Ecto neural progenitor cell (in vitro differentiated cells): ENCODE data around the gene ZNF816.
A peak's percentile ranks its signal among the peaks of the same experiment; 100 is the strongest.
"Not testable (repeated sequence)": the region's sequence is repeated elsewhere in the genome, so short reads cannot be mapped to it uniquely, and the experiment has no call there.

ENCODE experiments used
- DNase-seq: peaks from one replicate; pipeline ENCODE4 v3.0.0-alpha.2; 2018; ENCODE audit warnings: low spot score

The ZNF816 gene

DNA sequence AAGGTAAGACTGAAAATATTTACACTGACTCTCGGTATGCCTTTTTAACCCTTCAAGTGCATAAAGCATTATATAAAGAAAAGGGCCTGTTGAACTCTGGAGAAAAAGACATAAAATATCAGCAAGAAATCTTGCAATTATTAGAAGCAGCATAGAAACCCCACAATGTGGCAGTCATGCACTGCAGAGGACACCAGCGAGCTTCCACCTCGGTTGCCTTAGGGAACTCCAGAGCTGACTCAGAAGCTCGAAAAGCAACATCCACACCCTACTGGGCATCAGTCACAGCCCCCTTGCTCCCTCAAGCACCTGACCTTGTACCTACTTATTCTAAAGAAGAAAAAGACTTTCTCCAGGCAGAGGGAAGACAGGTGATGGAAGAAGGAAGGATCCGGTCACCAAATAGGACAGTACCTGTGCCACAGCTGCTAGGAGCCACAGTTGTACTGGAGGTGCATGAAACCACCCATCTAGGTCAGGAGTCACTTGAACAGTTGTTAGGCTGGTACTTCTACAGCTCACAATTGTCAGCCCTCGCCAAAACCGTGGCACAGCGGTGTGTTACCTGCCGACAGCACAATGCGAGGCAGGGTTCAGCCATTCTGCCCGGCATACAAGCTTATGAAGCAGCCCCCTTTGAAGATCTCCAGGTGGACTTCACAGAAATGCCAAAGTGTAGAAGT lies 2.9 kb downstream of the ZNF816 start:
- DNase-seq, result no peak

DNA sequence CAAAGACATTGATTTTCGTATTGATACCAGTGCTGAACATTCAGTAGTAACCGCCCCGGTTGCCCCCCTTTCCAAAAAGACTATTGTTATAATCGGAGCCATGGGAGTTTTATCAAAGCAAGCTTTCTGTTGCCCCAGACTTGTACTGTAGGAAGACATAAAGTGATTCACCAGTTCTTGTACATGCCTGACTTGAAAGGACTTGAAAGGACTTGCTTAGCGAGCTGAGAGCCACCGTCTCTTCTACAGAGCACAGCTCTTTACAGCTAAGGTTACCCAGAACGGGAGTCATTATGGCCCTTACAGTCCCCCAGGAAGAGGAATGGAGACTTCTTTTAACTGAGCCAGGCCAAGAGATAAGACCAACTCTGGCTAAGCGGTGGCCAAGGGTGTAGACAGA lies 5.1 kb downstream of the ZNF816 start:
- DNase-seq, result no peak

DNA sequence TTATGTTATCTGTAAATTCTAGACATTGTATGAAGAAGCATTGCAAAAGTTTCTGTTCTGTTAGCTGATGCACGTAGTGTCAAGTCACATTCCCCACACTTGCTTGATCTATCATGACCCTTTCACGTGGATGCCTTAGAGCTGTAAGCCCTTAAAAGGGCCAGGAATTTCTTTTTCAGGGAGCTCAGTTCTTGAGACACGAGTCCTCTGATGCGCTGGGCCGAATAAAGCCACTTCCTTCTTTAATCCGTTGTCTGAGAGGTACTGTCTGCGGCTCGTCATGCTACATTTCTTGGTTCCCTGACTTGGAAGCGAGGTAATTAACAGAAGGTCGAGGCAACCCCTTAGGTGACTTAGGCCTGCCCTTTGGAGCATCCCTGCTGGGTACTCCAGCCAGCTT lies 5.8 kb downstream of the ZNF816 start:
- DNase-seq, result no peak

DNA sequence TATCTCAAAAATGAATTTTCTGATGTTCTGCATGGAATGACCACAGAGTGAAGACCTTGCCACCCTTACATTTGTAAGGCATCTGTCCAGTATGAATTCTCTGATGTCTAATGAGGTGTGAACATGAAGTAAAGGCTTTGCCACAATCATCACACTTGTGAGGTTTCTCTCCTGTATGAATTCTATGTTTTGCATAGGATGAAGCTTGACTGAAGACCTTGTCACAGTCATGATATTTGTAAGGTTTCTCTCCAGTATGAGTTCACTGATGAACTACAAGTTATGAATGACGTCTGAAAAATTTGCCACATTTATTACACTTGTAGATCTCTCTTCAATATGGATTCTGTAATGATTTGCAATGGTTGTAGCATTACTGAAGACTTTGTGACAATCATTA lies 13.3 kb downstream of the ZNF816 start:
- DNase-seq, result no peak

DNA sequence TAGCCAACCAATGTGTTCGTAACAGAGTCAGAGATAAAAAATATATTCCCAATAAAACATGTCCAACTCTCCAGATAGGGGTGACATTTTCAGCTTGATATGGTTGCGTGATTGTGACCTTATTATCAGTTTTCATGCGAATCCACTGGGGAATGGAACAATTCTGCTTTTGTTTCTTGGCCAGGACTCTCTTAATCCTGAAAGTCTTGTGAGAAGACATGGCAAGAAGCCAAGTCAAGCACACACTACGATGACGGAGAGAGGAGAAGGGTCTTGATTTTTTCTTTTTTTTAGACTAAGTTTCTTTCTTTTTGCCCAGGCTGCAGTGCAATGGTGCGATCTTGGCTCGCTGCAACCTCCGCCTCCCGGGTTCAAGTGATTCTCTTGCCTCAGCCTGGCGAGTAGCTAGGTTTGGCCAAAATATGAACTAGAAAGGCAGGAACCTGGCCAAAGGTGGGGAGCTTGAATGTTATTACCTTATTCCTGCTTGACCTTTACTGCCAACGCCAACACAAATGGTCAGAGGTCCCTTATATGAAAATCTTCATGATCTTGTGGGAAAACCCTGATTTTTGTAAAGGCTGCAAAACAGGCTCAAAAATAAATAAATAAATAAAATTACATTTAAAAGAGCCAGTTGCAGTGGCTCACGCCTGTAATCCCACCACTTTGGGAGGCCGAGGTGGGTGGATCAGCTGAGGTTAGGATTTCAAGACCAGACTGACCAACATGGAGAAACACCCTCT lies 14.5 kb downstream of the ZNF816 start:
- DNase-seq, result no peak

DNA sequence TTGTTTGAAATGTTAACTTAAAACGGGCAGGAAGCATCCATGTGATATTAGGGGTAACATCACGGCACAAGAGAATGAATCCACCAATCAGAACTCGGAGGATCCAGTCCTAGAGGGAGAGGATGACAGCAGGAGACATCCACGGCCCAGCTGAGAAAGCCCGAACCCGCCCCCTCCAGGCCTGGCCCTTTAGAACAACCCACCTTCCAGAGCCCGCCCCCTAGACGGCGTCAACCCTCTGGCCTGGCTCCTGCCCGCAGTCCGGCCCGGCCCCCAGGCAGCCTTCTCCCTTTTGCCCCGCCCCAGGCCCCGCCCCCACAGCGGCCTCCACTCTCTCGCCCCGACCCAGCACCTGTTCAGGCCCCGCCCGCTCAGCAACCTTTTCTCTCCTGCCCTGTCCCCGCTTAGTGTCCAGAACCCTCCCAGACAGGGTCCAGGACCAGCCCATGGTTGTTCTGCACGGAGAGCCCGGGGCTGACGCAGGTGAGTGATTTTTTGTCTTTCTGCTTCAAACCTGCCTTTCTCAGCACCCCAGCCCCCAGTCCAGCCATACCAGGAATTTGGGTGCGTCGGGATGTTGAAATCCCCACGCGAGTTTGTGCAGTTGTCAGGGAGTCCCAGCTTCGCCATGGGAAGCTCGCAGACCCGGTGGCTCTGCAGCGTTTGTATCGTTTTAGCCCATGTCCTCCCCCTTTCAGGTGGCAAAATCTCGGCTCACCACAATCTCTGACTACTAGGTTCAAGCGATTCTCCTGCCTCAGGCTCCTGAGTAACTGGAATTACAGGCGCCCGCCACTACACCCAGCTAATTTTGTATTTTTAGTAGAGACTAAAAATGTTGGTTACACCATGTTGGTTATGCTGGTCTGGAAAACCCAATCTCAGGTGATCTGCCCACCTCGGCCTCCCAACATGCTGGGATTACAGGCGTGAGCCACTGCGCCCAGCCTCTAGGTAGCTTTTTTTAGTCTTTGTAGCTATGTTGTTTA lies 16.1 kb downstream of the ZNF816 start:
- peak; percentile 76 for DNase-seq

DNA sequence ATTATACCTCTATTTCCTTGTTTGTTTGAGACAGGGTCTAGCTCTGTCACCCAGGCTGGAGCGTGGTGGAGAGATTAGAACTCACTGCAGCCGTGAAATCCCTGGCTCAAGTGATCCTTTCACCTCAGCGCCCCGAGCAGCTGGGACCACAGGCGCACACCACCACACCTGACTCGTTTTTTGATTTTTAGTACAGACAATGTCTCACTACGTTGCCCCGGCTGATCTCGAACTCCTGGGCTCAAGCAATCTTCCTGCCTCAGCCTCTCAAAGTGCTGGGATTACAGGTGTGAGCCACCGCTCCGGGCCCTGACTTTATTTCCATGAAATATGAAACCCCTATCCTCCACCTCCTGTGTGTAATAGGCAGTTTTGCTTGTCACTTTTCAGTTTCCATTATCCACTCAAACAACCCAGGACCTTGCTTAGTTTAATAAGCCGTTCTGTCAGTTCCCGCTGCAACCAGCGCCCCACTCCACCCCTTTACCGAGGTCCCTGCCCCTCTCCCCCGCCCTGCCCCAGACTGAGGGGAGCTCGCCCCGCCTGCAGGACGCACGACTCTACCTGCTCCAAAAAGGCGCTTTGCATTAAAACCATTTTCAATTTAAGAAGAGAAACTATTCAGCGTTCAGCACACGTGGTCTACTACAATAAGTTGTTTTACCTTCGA lies 16.9 kb downstream of the ZNF816 start:
- DNase-seq, result no peak

DNA sequence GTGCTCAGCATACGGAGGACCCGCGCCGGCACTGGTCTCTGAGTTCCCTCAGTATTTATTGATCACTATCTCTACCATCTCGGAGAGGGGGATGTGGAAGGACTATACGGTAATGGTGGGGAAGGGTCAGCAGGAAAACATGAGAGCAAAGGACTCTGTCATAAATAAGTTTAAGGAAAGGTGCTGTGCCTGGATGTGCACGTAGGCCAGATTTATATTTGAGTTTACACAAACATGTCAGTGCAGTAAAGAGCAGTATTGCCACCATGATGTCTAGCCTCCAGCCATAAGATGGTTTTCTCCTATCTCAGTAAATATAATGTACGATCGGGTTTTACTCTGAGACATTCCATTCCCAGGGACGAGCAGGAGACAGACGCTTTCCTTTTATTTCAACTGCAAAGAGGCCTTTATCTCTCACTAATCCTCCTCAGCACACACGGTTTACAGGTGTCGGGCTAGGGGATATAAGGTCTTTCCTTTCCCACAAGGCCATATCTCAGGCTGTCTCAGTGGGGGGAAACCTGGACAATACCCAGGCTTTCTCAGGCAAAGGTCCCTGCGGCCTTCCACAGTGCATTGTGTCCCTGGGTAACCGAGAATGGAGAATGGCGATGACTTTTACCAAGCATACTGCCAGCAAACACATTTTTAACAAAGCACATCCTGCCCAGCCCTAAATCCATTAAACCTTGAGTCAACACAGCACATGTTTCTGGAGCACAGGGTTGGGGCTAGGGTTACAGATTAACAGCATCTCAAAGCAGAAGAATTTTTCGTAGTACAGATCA lies 17.8 kb downstream of the ZNF816 start:
- DNase-seq, result not testable (repeated sequence)

DNA sequence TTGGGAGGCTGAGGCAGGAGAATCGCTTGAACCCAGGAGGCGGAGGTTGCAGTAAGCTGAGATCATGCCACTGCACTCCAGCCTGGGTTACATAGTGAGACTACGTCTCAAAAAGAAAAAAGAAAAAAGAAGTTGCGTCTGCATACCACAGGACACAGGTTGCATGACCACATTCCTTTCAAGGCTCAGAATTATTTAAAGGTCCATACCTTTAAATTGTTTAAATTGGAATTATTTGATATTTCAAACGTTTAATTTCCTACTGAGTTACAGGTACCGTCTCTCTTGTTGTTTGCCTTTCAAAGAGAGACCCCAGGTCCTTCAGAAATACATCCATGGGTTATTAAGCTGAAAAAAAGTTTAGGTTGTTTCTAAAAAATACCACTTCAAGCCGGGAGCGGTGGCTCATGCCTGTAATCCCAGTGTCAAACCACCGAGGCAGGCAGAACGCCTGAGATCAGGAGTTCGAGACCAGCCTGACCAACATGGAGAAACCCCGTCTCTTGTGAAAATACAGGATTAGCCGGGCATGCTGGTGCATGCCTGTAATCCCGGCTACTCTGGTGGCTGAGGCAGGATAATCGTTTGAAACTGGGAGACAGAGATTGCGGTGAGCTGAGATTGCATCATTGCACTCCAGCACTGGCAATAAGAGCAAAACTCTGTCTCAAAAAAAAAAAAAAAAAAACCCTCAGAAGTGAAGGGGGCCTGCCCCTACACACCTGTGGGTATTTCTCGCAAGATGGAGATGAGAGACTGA lies 18.6 kb downstream of the ZNF816 start:
- no peak for DNase-seq

DNA sequence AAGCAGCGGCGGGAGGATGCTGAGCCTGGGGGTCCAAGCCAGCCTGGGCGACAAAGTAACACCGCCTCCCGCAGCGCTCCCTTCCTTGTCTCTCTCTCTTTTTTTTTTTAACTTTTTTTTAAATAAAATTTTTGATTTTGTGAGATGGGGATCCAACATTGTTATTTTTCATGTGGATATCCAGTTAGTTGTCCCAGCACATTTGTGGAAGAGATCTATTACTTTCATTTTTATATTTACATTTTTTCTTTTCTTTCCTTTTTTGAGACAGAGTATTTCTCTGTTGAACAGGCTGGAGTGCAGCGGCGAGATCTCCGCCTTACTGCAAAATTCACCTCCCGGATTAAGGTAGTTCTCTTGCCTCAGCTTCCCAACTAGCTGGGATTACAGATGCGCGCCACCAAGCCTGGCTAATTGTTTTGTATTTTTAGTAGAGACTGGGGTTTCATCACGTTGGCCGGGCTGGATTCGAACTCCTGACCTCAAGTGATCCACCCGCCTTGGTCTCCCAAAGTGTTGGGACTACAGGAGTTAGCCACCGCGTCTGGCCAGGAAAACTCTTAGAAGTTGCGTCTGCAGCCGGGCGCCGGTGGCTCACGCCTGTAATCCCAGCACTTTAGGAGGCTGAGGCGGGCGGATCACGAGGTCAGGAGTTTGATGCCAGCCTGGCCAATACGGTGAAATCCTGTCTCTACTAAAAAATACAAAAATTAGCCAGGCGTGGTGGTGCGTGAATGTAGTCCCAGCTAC lies 19.4 kb downstream of the ZNF816 start:
- DNase-seq, result no peak

DNA sequence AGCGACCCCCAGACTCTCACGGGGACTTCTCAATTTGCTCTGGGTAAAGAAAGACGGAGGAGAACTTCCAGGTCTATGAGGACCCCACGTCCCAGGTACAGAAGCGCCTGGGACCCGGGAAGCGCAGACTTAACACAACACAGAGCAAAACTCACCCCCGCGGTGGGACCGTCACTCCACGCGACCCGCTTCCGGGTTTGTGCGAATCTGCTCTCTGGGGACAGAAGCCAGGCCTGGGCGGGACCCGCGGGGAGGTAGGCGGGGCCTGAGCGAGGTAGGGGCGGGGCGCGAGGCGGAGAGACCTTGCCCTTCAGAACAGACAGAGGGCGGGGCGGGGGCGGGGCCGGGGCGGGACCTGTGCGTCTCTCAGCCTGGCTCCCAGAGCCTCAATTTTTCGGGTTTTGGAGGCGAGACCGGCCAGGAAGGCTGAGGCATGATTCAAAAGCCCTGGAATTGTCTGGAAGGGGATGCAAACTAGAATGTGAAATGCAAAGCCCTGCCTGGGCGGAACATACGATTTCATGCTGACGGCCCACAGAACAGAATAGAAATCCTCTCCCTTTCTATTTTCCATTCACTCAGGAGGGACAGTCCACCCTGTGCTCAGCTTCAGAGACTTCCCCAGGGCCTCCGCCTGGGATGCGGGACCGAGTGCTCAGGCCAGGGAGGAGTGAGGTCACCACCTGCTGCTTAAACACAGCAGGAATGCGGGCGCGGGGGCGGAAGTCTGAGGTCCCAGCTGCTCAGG lies 20.1 kb downstream of the ZNF816 start:
- peak; percentile 94 for DNase-seq

DNA sequence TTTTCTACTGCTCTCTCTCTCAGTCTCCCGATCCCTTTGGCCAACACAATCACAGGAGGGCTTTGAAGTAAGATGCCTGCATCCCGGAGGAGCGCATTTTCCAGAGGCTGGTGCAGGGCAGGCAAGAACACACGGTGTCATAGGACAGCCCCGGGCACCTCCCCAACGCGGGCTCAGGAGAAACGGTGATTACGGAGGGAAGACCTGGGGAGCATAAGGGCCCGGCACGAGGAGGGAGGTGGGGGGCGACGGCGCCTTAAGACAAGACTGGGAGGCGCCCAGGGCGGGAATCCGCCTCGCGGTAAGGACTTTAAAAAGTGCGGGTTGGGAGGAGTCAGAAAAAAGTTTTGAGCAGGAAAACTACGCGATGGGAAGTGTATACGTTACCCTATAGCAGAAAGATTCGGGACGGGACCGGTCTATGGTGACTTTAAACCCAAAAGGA lies 20.7 kb downstream of the ZNF816 start:
- peak; percentile 65 for DNase-seq

DNA sequence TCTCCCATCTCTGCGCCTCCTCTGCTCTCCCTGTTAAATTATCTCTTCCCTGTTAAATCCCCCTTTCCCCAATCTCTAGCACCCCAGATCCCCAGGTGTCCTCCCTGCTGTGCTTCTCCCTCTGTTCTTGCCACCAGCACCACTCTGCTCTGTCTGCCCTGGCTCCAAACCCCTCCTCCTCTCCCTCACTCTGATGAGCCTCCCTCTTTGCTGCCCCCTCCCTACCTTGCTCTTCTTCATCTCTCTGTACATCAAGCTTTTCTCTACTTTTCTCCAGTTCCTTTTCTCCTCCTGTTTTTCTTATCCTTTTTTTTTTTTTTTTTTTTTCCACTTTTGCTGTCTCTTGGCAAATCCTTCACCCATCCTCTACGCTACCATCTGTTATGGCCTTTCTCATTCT lies 21.2 kb downstream of the ZNF816 start:
- not testable (repeated sequence) for DNase-seq

DNA sequence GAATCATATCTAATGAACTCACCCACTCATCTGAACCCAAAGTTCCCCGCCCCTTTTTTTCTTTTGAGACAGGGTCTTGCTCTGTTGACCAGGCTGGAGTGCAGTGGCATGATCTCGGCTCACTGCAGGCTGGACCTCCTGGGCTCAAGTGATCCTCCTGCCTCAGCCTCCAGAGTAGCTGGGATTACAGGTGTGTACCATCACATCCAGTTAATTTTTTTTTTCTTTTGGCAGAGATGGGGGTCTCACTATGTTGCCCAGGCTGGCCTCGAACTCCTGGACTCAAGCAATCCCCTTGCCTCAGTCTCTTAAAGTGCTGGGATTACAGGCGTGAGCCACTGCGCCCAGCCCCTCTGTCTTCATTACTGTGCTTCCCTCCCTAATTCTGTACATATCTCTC lies 21.8 kb downstream of the ZNF816 start:
- DNase-seq, result not testable (repeated sequence)

DNA sequence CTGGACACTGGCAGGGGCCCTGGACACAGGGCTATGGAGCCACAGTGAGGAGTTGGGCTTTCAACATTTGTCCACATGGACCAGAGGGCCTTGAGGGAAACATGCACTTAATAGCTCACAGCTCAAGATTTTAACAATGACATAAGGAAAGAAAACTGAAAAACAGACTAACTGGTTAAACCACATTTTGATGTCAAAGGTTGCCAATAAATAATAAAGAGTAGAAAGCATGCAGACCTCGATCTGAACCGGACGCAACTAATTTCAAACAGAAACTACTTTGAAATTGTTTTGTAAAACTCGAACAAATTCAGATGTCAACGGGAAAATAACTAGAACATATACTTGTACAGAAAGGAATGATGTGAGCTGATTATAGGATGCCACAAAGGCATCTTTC lies 23.9 kb downstream of the ZNF816 start:
- no peak for DNase-seq

DNA sequence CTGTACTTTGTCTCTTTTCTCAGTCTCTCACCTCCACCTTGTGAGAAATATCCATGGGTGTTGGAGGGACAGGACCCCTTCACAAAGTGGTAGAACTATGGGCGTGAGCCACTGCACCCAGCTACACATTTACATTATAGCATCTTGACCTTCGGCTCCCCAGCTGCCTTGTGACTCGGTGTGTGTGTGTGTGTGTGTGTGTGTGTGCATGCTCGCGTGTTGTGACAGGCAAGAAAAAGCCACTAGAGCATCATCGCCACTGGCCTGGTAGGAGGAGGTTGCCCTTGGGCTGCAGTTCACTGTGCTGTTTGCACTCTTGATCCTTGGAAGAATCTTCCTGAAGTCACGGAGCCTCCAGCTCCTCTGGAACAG lies 25.7 kb downstream of the ZNF816 start:
- no peak for DNase-seq

DNA sequence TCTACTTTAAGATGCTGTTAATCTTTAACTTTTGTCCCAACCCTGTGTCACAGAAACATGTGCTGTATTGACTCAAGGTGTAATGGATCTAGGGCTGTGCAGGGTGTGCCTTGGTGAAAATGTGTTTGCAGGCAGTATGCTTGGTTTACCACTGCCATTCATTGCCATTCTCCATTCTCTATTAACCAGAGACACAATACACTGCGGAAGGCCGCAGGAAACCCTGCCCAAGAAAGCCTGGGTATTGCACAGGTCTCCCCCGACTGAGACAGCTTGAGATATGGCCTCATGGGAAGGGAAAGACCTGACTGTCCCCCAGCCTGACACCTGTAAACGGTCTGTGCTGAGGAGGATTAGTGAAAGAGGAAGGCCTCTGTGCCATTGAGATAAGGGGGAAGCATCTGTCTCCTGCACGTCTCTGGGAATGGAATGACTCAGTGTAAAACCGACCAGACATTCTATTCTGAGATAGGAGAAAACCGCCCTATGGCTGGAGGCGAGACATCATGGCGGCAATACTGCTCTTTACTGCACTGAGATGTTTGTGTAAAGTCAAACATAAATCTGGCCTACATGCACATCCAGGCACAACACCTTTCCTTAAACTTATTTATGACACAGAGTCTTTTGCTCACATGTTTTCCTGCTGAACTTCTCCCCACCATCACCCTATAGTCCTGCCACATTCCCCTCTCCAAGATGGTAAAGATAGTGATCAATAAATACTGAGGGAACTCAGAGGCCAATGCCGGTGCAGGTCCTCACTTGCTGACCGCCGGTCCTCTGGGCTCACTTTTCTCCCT lies 26.3 kb downstream of the ZNF816 start:
- no peak for DNase-seq

DNA sequence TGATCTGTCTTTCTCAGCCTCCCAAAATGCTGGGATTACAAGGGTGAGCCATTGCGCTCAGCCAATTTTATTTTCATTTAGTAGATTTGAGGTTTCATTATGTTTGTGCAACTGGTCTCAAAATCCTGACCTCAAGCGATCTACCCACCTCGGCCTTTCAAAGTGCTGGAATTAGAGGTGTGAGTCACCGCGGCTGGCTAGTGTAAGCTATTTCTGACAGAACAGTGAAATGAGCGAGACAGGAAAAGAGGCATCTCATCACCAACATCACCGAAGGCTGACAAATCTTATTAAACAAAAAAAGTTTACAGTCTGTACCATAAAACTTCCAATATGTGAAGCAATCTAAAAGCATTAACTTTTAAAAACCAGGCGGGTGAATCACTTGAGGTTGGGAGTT lies 27.2 kb downstream of the ZNF816 start:
- no peak for DNase-seq
